OCI-LY1 (cell line): ENCODE data around the gene SELENOV.

Source experiments
- H2AFZ ChIP-seq: fragments of 200-600 bp; sonication (generic), shearing (Covaris generic); 2 replicates; pipeline ENCODE4 v1.6.0; 2014; ENCODE audit warnings: antibody characterized with exemption, mild to moderate bottlenecking, low read length
- H3F3A ChIP-seq: fragments of 200-600 bp; sonication (generic), shearing (Covaris generic); 2 replicates; pipeline ENCODE4 v1.6.0; 2014; ENCODE audit warnings: mild to moderate bottlenecking, antibody characterized with exemption, low read length, moderate library complexity; ENCODE audit not compliant: insufficient read depth
- H3K27ac ChIP-seq: fragments of 200-600 bp; sonication (generic); 2 replicates; pipeline ENCODE4 v1.5.1; 2014; ENCODE audit warnings: low read length, mixed run types, mild to moderate bottlenecking, low read depth; ENCODE audit not compliant: poor library complexity, severe bottlenecking
- H3K27me3 ChIP-seq: fragments of 200-600 bp; sonication (generic); 2 replicates; pipeline ENCODE4 v1.6.0; 2014; ENCODE audit warnings: antibody characterized with exemption, mild to moderate bottlenecking, low read length, moderate library complexity; ENCODE audit not compliant: insufficient read depth
- H3K36me3 ChIP-seq: fragments of 200-600 bp; sonication (generic); 2 replicates; pipeline ENCODE4 v1.6.1; 2014; ENCODE audit warnings: mild to moderate bottlenecking, antibody characterized with exemption, low read length, moderate library complexity, mixed read lengths; ENCODE audit not compliant: insufficient read depth
- H3K4me1 ChIP-seq: fragments of 200-600 bp; sonication (generic); 2 replicates; pipeline ENCODE4 v1.5.1; 2014; ENCODE audit warnings: mild to moderate bottlenecking, low read length, moderate library complexity; ENCODE audit not compliant: insufficient read depth, severe bottlenecking
- H3K4me2 ChIP-seq: fragments of 200-600 bp; sonication (generic), shearing (Covaris generic); 2 replicates; pipeline ENCODE4 v1.6.1; 2014; ENCODE audit warnings: low read length
- H3K4me3 ChIP-seq: fragments of 200-600 bp; sonication (generic); 2 replicates; pipeline ENCODE4 v1.5.1; 2014; ENCODE audit warnings: low read length, low read depth, mild to moderate bottlenecking, mixed read lengths; ENCODE audit not compliant: poor library complexity, severe bottlenecking
- H3K79me2 ChIP-seq: fragments of 200-600 bp; shearing (Covaris generic); 2 replicates; pipeline ENCODE4 v1.6.1; 2016; ENCODE audit warnings: mixed run types, low read length, mixed read lengths; ENCODE audit not compliant: insufficient read depth
- H3K9ac ChIP-seq: fragments of 200-600 bp; sonication (generic), shearing (Covaris generic); 2 replicates; pipeline ENCODE4 v1.6.1; 2014; ENCODE audit warnings: mild to moderate bottlenecking, low read length, mixed read lengths
- H3K9me2 ChIP-seq: fragments of 200-600 bp; sonication (generic), shearing (Covaris generic); 2 replicates; pipeline ENCODE4 v1.6.1; 2014; ENCODE audit warnings: low read depth, mild to moderate bottlenecking, low read length, mixed read lengths
- H3K9me3 ChIP-seq: fragments of 200-600 bp; shearing (Covaris generic); 2 replicates; pipeline ENCODE4 v1.6.1; 2014; ENCODE audit warnings: low read length, mixed read lengths
- H4K20me1 ChIP-seq: fragments of 200-600 bp; sonication (generic), shearing (Covaris generic); 2 replicates; pipeline ENCODE4 v1.6.0; 2016; ENCODE audit warnings: mild to moderate bottlenecking, low read length; ENCODE audit not compliant: insufficient read depth
- CTCF ChIP-seq: fragments of 200-600 bp; sonication (generic), shearing (Covaris generic); IDR thresholded peaks from 2 replicates; pipeline ENCODE4 v1.5.1; 2017; ENCODE audit warnings: mild to moderate bottlenecking, antibody characterized with exemption, low read length, moderate library complexity, mixed read lengths
- EZH2 ChIP-seq: fragments of 200-600 bp; sonication (generic), shearing (Covaris generic); IDR thresholded peaks from 2 replicates; pipeline ENCODE4 v1.8.0; 2017; ENCODE audit warnings: borderline replicate concordance, mixed run types, mild to moderate bottlenecking, antibody characterized with exemption, low read length, moderate library complexity, mixed read lengths

Gene SELENOV

GRCh38 chr19:39566064-39566463 is 51.1 kb downstream of the SELENOV start:
- H4K20me1 ChIP-seq = no peaks in the 10 kb centered on the region
- H3K27me3 ChIP-seq = no peaks in the 10 kb centered on the region
- no peak overlapping the region for H2AFZ ChIP-seq
- no peaks in the 10 kb centered on the region for H3K79me2 ChIP-seq
- no peak overlapping the region for H3K27ac ChIP-seq
- H3K36me3 ChIP-seq = no peaks in the 10 kb centered on the region
- no peaks in the 10 kb centered on the region for H3K9me2 ChIP-seq
- no peak for TF ChIP-seq EZH2
- TF ChIP-seq CTCF = no peak
- no peak overlapping the region for H3K4me2 ChIP-seq
- no peak overlapping the region for H3K9ac ChIP-seq
- no peaks in the 10 kb centered on the region for H3F3A ChIP-seq
- no peak overlapping the region for H3K4me3 ChIP-seq
- H3K9me3 ChIP-seq = no peaks in the 10 kb centered on the region
- H3K4me1 ChIP-seq = no peaks in the 10 kb centered on the region

GRCh38 chr19:39568604-39569003 is 53.7 kb downstream of the SELENOV start:
- Histone ChIP-seq H3K4me3 (no peak overlapping the region), H2AFZ (no peak overlapping the region), H3K79me2 (no peaks in the 10 kb centered on the region), H3K27me3 (no peaks in the 10 kb centered on the region), H3K9me2 (no peaks in the 10 kb centered on the region), H3K4me1 (no peaks in the 10 kb centered on the region), H3K27ac (no peak overlapping the region), H3K36me3 (no peaks in the 10 kb centered on the region), H3F3A (no peaks in the 10 kb centered on the region), H3K9me3 (no peaks in the 10 kb centered on the region), H3K4me2 (no peak overlapping the region), H4K20me1 (no peaks in the 10 kb centered on the region), H3K9ac (no peak overlapping the region)
- TF ChIP-seq EZH2 = no peak
- no peak for TF ChIP-seq CTCF
